GM23338 (cell line): ENCODE data around the gene AIG1. TPM values are rescaled to one million over a fixed set of nuclear protein-coding genes. Genes with fewer than 3 reads are reported as not detected.

Experiments
- ATAC-seq: fragments of 200-7000 bp; cut with Tn5 transposase; 3 replicates; pipeline ENCODE4 v1.9.1; 2020
- DNase-seq: peaks from one replicate; pipeline ENCODE4 v3.0.0-alpha.2; 2015; ENCODE audit warnings: low spot score
- H2AFZ ChIP-seq: fragments of 200-600 bp; sonication (generic); 2 replicates; pipeline ENCODE4 v1.8.0; 2016; ENCODE audit warnings: antibody characterized with exemption, mild to moderate bottlenecking, moderate library complexity
- H3F3A ChIP-seq: fragments of 200-600 bp; sonication (generic); replicated peaks from 2 replicates; pipeline ENCODE4 v1.8.0; 2017; ENCODE audit warnings: antibody characterized with exemption, mixed run types, low read depth
- H3K27ac ChIP-seq: fragments of 200-600 bp; sonication (generic); 2 replicates; pipeline ENCODE4 v1.6.1; 2016; ENCODE audit warnings: low read depth
- H3K27me3 ChIP-seq: fragments of 200-600 bp; sonication (generic); 2 replicates; pipeline ENCODE4 v1.8.0; 2016; ENCODE audit warnings: mild to moderate bottlenecking, mixed run types, moderate library complexity; ENCODE audit not compliant: insufficient read depth
- H3K36me3 ChIP-seq: fragments of 200-600 bp; sonication (generic); 2 replicates; pipeline ENCODE4 v1.8.0; 2016; ENCODE audit warnings: mild to moderate bottlenecking; ENCODE audit not compliant: insufficient read depth
- H3K4me1 ChIP-seq: fragments of 200-600 bp; sonication (generic); 2 replicates; pipeline ENCODE4 v1.8.0; 2016; ENCODE audit warnings: mild to moderate bottlenecking, moderate library complexity; ENCODE audit not compliant: insufficient read depth
- H3K4me2 ChIP-seq: fragments of 200-600 bp; sonication (generic); 2 replicates; pipeline ENCODE4 v1.7.1; 2017; ENCODE audit warnings: mixed run types
- H3K4me3 ChIP-seq: fragments of 200-600 bp; sonication (generic); 2 replicates; pipeline ENCODE4 v1.6.1; 2016; ENCODE audit warnings: mixed run types
- H3K79me2 ChIP-seq: fragments of 200-600 bp; sonication (generic); replicated peaks from 2 replicates; pipeline ENCODE4 v1.8.0; 2017; ENCODE audit warnings: mild to moderate bottlenecking; ENCODE audit not compliant: insufficient read depth
- H3K9me2 ChIP-seq: fragments of 200-600 bp; sonication (generic); 2 replicates; pipeline ENCODE4 v1.8.0; 2017; ENCODE audit not compliant: insufficient read depth
- H4K20me1 ChIP-seq: fragments of 200-600 bp; sonication (generic); replicated peaks from 2 replicates; pipeline ENCODE4 v1.8.0; 2017; ENCODE audit warnings: mild to moderate bottlenecking; ENCODE audit not compliant: insufficient read depth
- H3K27ac Mint-ChIP-seq: 2 replicates; pipeline ENCODE4 v1.8.0; 2020; ENCODE audit warnings: inconsistent platforms, mild to moderate bottlenecking, moderate library complexity, mixed read lengths
- H3K27me3 Mint-ChIP-seq: 3 replicates; pipeline ENCODE4 v1.8.0; 2022; ENCODE audit warnings: low read depth, mild to moderate bottlenecking, moderate library complexity, mixed read lengths, inconsistent platforms; ENCODE audit not compliant: insufficient read depth, poor library complexity
- H3K36me3 Mint-ChIP-seq: 3 replicates; pipeline ENCODE4 v1.8.0; 2021; ENCODE audit warnings: low read depth, mild to moderate bottlenecking, inconsistent platforms, moderate library complexity, mixed read lengths
- H3K4me1 Mint-ChIP-seq: 3 replicates; pipeline ENCODE4 v1.8.0; 2020; ENCODE audit warnings: mild to moderate bottlenecking, inconsistent platforms, mixed read lengths
- H3K4me3 Mint-ChIP-seq: 3 replicates; pipeline ENCODE4 v1.8.0; 2021; ENCODE audit warnings: moderate library complexity, mild to moderate bottlenecking, inconsistent platforms, mixed read lengths
- H3K9me3 Mint-ChIP-seq: 3 replicates; pipeline ENCODE4 v1.8.0; 2020; ENCODE audit warnings: moderate library complexity, mild to moderate bottlenecking, inconsistent platforms, mixed read lengths
- CREB1 ChIP-seq: fragments of 250-450 bp; sonication (Bioruptor Pico); IDR thresholded peaks from 2 replicates; pipeline ENCODE4 v1.5.0; 2020; ENCODE audit warnings: low read depth, mild to moderate bottlenecking, moderate library complexity
- CTCF ChIP-seq, 2 experiments: fragments of 200-600 bp in 1 of 2; sonication (generic) in 1 of 2; conservative IDR thresholded peaks; 2 replicates each; pipeline versions ENCODE4 v1.5.1 to v1.6.1; 2016 to 2017; ENCODE audit warnings: antibody characterized with exemption in 2 of 2, low read depth in 2 of 2, mild to moderate bottlenecking in 2 of 2, moderate library complexity in 1 of 2
- ETS1 ChIP-seq: IDR thresholded peaks from 2 replicates; pipeline ENCODE4 v1.6.1; 2016; ENCODE audit warnings: antibody characterized with exemption
- EZH2 ChIP-seq: fragments of 200-600 bp; sonication (generic); IDR thresholded peaks from one replicate; pipeline ENCODE4 v1.8.0; 2017; ENCODE audit warnings: antibody characterized with exemption, mild to moderate bottlenecking, low read depth; ENCODE audit not compliant: unreplicated experiment
- JUNB ChIP-seq: IDR thresholded peaks from one replicate; pipeline ENCODE4 v1.6.1; 2016; ENCODE audit warnings: antibody characterized with exemption; ENCODE audit not compliant: unreplicated experiment
- NANOG ChIP-seq: IDR thresholded peaks from 2 replicates; pipeline ENCODE4 v1.6.1; 2016; ENCODE audit warnings: antibody characterized with exemption, borderline replicate concordance
- POLR2AphosphoS5 ChIP-seq: IDR thresholded peaks from 2 replicates; pipeline ENCODE4 v1.6.1; 2016; ENCODE audit warnings: antibody characterized with exemption, low read depth
- REST ChIP-seq: IDR thresholded peaks from one replicate; pipeline ENCODE4 v1.6.1; 2018; ENCODE audit warnings: antibody characterized with exemption; ENCODE audit not compliant: unreplicated experiment
- STAT1 ChIP-seq: IDR thresholded peaks from one replicate; pipeline ENCODE4 v1.6.1; 2016; ENCODE audit warnings: antibody characterized with exemption; ENCODE audit not compliant: unreplicated experiment
- ZNF114 ChIP-seq: fragments of 250-450 bp; sonication (Bioruptor Pico); IDR thresholded peaks from 2 replicates; pipeline ENCODE4 v1.5.0; 2020; ENCODE audit warnings: mild to moderate bottlenecking, moderate library complexity
- ZNF331 ChIP-seq: fragments of 250-450 bp; sonication (Bioruptor Pico); IDR thresholded peaks from 2 replicates; pipeline ENCODE4 v1.5.0; 2020; ENCODE audit warnings: low read depth, mild to moderate bottlenecking, moderate library complexity
- polyA plus RNA-seq: library from polyadenylated mRNA; unstranded; fragments of >200 nt; fragmentation: Nextera tagmentation; extraction: Ambion mirVana; gene quantifications from 2 replicates; pipeline ENCODE4 v1.2.1, GENCODE V29; 2016
- total RNA-seq: library from RNA; depleted of rRNA; stranded (reverse); fragments of >200 nt; shearing (Covaris generic); gene quantifications from 2 replicates; pipeline ENCODE4 v1.2.3, GENCODE V29; 2014

AIG1 gene
- total and polyA plus RNA-seq, 2 experiments from 2014 or later: 65.2 to 88.4 TPM

- H3K4me1 ChIP-seq: no peaks in the 10 kb centered on the region
- Mint-ChIP-seq H3K9me3 (peaks cover 12% of the 10 kb centered on the region; the same call in 2 of the 3 replicates), H3K27ac (no peak overlapping the region), H3K27me3 (no peaks in the 10 kb centered on the region), H3K4me3 (no peak overlapping the region), H3K36me3 (peaks cover 3% of the 10 kb centered on the region; the same call in 1 of the 3 replicates), H3K4me1 (no peaks in the 10 kb centered on the region)
- H3K79me2 ChIP-seq: no peaks in the 10 kb centered on the region
- H3K27ac ChIP-seq: no peak overlapping the region
- no peak overlapping the region for H3K4me2 ChIP-seq
- TF ChIP-seq CREB1 (CRISPR knock-in tag) (no peak), ETS1 (no peak), REST (no peak), STAT1 (no peak)
- no peaks in the 10 kb centered on the region for H3K36me3 ChIP-seq
- H3K4me3 ChIP-seq: no peak overlapping the region
- DNase-seq (no peak), ATAC-seq (no peak)
- H3K9me2 ChIP-seq: peaks cover 10% of the 10 kb centered on the region; the same call in 1 of the 2 replicates
- H3K27me3 ChIP-seq: no peaks in the 10 kb centered on the region
- H3F3A ChIP-seq: no peaks in the 10 kb centered on the region
- no peaks in the 10 kb centered on the region for H4K20me1 ChIP-seq
- H2AFZ ChIP-seq: no peak overlapping the region
These were observed 260.9 kb downstream of the AIG1 start for GRCh38 chr6:143321491-143322086.

GRCh38 chr6:143322386-143322785 is 261.7 kb downstream of the AIG1 start:
- DNase-seq (no peak), ATAC-seq (no peak)
- no peak overlapping the region for H3K4me3 Mint-ChIP-seq
- Histone ChIP-seq H3K4me1 (no peaks in the 10 kb centered on the region), H3F3A (no peaks in the 10 kb centered on the region), H3K36me3 (no peaks in the 10 kb centered on the region), H3K9me2 (0 out of 2 replicates have a peak, but pooled peaks cover 10% of the 10 kb centered on the region), H4K20me1 (no peaks in the 10 kb centered on the region), H2AFZ (no peak overlapping the region), H3K27ac (no peak overlapping the region), H3K79me2 (no peaks in the 10 kb centered on the region), H3K4me2 (no peak overlapping the region), H3K4me3 (no peak overlapping the region), H3K27me3 (no peaks in the 10 kb centered on the region)
- no peaks in the 10 kb centered on the region for H3K27me3 Mint-ChIP-seq
- H3K36me3 Mint-ChIP-seq: peaks cover 3% of the 10 kb centered on the region; the same call in 1 of the 3 replicates
- H3K4me1 Mint-ChIP-seq: no peaks in the 10 kb centered on the region
- peaks cover 10% of the 10 kb centered on the region; the same call in 1 of the 3 replicates for H3K9me3 Mint-ChIP-seq
- H3K27ac Mint-ChIP-seq: no peak overlapping the region
- TF ChIP-seq POLR2AphosphoS5 (no peak), ZNF331 (CRISPR knock-in tag) (no peak), ZNF114 (CRISPR knock-in tag) (no peak), STAT1 (no peak), CTCF (conservative IDR thresholded peaks at IDR 0.05; ENCODE audit: low read depth in 2 of 2) (no peak), CREB1 (CRISPR knock-in tag) (no peak), NANOG (no peak), ETS1 (no peak), EZH2 (no peak), REST (no peak), JUNB (no peak)
